Measurements from ENCODE around the gene SPNS1.
A peak's percentile ranks its signal among the peaks of the same experiment; 100 is the strongest.
"Not testable (repeated sequence)": the region's sequence is repeated elsewhere in the genome, so short reads cannot be mapped to it uniquely, and the experiment has no call there.

The SPNS1 gene

DNA sequence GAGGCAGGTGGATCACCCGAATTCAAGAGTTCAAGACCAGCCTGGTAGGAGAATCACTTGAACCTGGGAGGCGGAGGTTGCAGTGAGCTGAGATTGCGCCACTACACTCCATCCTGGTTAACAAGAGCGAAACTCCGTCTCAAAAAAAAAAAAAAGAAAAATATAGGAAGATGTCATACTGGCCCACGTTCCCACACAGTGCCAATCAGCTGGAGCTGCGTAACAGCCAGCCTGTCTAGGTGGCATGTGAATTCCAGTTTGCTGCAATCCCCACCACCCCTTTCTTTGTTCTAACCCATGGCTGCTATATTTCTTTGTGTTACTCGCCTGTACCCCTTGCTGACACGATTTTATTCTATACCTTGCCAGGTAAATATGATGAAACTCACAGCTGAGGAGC lies 16.4 kb upstream of the SPNS1 start:
- DNase-seq, result no peak

GRCh38 chr16:28958836-28959235 lies 15.7 kb upstream of the SPNS1 start:
- no peak for DNase-seq

- no peak for DNase-seq
Observed at GRCh38 chr16:28964072-28964471, 10.5 kb upstream of the SPNS1 start.

DNA sequence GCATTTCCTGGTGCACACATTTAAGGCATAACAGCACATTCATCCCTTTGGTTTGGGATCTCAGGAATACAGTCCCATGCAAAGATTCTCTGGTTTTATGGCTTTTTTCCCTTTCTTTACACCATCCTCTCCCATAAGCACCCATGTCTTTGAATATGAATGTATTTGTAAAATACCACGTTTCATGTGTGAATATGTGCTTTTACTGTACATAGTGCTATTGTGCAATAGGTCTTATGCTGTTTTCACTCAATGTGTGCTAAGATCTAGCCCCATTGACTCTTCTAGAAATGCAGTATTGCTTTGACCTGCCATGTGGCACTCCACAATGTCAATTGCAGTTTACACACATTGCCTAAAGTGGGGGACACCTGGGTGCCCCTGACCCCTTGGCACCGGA lies 10.1 kb upstream of the SPNS1 start:
- DNase-seq, result no peak

DNA sequence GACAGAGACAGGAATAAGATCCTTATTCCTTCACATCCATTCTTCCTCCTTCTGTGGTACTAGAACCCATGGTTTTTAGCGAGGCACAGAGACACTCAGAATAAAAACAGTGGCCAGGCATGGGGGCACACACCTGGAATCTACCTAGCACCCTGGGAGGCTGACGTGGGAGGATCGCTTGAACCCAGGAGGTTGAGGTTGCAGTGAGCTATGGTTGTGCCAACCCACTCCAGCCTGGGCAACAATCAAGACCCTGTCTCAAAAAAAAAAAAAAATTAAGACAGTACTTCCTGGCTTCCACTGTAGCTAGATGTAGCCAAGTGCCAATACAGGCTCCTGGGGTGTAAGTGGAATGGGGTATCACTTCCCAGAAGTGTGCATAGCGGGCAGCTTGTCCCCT lies 7.4 kb upstream of the SPNS1 start:
- DNase-seq, result no peak

DNA sequence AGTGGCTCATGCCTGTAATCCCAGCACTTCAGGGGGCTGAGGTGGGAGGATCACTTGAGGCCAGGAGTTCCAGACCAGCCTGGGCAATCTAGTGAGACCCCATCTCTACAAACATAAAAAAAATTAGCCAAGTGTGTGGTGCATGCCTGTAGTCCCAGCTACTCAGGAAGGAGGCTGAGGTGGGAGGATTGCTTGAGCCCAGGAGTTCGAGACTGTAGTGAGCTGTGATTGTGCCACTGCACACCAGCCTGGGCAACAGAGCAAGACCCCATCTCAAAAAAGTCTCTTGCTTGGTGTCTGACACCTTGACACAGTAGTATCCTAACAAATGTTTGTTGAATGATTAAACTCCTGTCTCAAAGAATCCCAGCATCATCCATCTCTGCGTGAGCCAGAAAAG lies 4.9 kb upstream of the SPNS1 start:
- DNase-seq, result not testable (repeated sequence)

GRCh38 chr16:28974007-28974436 lies 556 bp upstream of the SPNS1 start:
- DNase-seq, result peak; percentile 62

- DNase-seq, result no peak
Observed at GRCh38 chr16:28975158-28975599, 601 bp downstream of the SPNS1 start.

DNA sequence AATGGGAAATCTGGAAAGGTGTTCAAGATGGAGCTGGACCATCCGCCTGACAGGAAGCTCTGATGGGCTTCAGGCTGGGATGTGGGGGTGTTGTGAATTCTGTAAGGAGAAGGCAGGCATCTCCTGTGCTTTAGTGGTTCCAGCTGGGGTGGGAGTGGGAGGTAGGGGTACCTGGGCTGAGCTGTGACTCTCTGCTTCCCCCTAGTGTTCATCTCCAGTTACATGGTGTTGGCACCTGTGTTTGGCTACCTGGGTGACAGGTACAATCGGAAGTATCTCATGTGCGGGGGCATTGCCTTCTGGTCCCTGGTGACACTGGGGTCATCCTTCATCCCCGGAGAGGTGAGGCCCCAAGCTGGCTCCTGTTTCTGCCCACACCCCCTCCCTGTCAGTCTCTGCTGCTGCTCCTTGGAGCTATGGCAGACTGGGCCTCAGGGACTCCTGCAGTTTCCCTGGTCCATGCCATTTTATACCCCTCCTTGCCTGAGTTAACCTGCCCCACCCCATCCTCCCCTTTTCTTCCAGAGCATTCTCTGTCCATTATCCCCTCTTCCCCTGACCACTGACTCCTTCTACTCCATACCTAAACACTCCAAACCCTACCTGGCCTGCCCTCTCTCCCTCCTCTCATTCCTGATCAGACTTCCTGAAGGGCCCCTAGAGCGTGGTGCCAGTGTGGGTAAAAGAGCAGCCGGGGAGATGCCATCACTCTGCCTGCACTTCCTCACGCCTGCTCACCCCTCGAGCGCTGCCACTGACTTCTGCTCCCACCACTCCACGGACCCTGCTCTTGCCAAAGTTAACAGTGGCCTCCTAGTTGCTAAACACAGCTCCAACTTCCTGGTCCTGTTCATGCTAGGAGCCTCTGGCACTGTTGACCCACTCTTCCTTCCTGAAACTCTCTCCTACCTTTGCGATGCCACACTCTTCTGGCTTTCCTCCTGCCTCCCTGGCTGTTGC lies 3.4 kb downstream of the SPNS1 start:
- DNase-seq, result peak; percentile 23

GRCh38 chr16:28980330-28980729 lies 5.8 kb downstream of the SPNS1 start:
- DNase-seq, result not testable (repeated sequence)

DNA sequence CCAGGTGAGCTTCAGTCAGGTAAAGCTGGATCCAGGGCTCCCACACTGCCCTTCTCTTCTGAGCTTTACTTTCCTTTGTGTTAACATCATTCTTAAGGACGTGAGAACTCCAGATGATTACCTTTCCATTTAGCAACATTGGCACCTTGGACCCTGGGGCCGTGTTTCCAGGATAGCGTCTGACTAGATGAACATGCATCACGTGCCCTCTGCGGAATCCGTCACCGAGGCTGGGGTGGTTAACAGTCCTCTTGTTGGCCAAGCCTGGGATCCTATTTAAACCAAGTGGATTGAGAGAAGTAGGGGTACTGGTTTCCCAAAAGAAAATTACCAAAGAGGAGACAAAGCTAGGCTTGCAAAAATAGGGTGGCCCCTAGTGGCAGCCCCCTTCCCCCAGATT lies 6.4 kb downstream of the SPNS1 start:
- no peak for DNase-seq

- DNase-seq, result no peak
Observed at GRCh38 chr16:28981517-28981916, 6.9 kb downstream of the SPNS1 start.

DNA sequence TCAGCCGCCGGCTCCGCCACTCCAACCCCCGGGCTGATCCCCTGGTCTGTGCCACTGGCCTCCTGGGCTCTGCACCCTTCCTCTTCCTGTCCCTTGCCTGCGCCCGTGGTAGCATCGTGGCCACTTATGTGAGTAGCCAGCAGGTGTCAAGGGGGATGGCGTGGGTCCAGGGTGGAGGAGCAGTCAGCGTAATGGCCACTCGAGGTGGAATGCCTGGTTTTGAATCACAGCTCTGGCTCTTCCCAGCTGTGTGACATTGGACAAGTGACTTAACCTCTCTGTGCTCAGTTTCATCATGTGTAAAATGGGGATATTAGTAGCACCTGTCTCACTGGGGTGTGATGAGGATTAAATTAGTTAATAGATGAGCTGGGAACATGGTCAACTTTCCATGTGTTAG lies 7.8 kb downstream of the SPNS1 start:
- DNase-seq, result no peak

GRCh38 chr16:28982949-28983348 lies 8.4 kb downstream of the SPNS1 start:
- no peak for DNase-seq

DNA sequence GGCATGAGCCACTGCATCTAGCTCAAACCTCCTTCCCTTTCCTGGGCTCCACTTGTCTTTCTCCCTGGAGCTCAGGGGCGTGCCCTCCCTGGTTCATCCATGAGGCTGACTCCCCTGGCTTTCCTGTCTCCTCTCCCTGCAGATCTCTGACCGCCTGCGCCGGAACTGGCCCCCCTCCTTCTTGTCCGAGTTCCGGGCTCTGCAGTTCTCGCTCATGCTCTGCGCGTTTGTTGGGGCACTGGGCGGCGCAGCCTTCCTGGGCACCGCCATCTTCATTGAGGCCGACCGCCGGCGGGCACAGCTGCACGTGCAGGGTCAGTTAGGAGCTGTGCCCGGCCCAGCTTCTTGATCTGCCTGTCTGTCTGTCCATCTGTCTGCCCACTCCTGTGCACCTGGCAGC lies 9.1 kb downstream of the SPNS1 start:
- DNase-seq, result no peak

GRCh38 chr16:28984091-28984490 lies 9.5 kb downstream of the SPNS1 start:
- no peak for DNase-seq

GRCh38 chr16:28984619-28985135 lies 10.1 kb downstream of the SPNS1 start, which contains the start of gene LAT:
Gene LAT, plus strand, starts transcription at chr16:28985052. Its CDS starts 366 bp downstream, at chr16:28985418.
- DNase-seq, result no peak

DNA sequence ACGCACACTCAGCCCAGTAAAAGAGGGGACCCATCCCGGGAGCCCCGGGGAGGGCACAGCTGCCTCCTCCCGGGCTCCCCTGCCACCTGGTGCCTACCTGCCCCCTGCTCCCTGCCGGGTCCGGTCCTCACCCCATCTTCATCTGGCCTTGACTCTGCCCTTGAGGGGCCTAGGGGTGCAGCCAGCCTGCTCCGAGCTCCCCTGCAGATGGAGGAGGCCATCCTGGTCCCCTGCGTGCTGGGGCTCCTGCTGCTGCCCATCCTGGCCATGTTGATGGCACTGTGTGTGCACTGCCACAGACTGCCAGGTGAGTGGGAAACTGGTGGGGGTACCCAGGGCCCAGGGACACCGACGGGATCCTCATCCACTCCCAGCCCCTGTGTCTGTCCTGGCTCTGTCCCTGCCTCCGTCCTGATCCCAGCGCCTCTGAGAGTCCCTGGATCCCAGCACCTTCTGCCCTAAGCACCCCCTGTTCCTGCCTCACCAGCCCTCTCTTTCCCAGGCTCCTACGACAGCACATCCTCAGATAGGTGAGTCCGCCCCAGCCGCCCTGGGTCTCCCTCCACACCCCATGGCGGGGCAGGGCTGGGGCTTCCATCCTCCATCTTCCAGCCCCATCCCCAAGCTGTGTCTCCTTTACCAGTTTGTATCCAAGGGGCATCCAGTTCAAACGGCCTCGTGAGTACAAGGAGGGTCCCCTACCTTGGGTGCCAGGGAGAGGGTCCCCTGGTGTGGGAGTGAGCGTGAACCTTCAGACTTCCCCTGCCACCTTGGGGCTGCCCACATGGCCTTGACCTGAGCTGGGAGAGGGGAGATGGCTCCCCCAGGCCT lies 10.8 kb downstream of the SPNS1 start:
- no peak for DNase-seq

DNA sequence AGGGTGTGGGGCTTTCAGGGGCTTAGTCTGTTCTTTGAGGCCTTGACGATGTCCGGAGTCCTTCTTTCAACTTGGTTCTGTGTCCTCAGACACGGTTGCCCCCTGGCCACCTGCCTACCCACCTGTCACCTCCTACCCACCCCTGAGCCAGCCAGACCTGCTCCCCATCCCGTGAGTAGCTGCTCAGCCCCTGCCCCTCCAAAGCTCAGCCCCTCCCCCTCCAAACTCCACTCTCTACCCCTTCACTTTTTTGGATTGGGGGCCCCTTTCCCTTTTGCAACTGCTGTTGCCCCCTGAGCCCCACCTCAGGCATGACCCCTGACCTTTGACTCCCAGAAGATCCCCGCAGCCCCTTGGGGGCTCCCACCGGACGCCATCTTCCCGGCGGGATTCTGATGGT lies 11.5 kb downstream of the SPNS1 start:
- DNase-seq, result no peak

DNA sequence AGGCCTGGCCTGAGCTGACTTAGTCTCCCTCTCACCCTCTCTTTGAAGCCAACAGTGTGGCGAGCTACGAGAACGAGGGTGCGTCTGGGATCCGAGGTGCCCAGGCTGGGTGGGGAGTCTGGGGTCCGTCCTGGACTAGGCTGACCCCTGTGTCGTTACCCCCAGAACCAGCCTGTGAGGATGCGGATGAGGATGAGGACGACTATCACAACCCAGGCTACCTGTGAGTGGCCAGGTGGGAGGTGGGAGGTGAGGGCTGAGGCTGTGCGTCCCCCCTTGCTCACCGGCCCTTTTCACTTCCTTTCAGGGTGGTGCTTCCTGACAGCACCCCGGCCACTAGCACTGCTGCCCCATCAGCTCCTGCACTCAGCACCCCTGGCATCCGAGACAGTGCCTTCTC lies 11.9 kb downstream of the SPNS1 start:
- DNase-seq, result no peak

GRCh38 chr16:28987170-28987853 lies 12.7 kb downstream of the SPNS1 start:
- DNase-seq, result no peak

DNA sequence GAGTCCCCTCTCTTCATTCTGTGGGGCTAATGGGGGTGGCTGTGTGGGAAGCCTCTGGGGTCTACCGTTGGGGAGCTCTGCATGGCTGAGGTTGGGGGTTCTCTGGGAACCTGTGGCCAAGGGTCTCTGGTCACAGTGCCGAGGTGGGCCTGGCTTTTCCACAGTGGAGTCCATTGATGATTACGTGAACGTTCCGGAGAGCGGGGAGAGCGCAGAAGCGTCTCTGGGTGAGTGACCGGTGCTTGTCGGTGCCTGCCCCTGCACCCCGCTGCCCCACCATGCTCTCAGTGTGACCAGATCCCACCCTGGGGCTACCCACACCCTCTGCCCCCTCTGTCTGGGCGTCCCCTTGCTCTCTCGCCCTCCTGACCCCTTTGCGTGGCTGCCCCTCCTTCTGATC lies 14.8 kb downstream of the SPNS1 start:
- no peak for DNase-seq

Measured in NCI-H1092 treated with DMSO at 0.1 percent for 48 hours (cell line).